HL-60 (cell line): ENCODE results near the gene HIP1.

Source experiments
- CTCF ChIP-seq: IDR thresholded peaks from one replicate; pipeline ENCODE4 v1.5.1; 2011; ENCODE audit warnings: low read length, control low read depth, inconsistent platforms; ENCODE audit not compliant: insufficient read depth
- POLR2AphosphoS5 ChIP-seq: IDR thresholded peaks from 2 replicates; pipeline ENCODE4 v1.6.1; 2012; ENCODE audit warnings: low read depth
- SPI1 ChIP-seq: IDR thresholded peaks from 2 replicates; pipeline ENCODE4 v1.6.1; 2012; ENCODE audit warnings: low read depth, mild to moderate bottlenecking, borderline replicate concordance

GRCh38 chr7:75653651-75654050 lies 85.1 kb downstream of the HIP1 start:
- TF ChIP-seq CTCF (no peak), SPI1 (no peak), POLR2AphosphoS5 (no peak)
